GM13977 (cell line): Measurements from ENCODE around the gene ASIC5.
"Not testable (repeated sequence)": the region's sequence is repeated elsewhere in the genome, so short reads cannot be mapped to it uniquely, and the experiment has no call there.

Experiments used
- DNase-seq: peaks from one replicate; pipeline ENCODE4 v3.0.0; 2012; ENCODE audit warnings: low spot score
- in situ Hi-C: fragments of 300-500 bp; cut with MboI; formaldehyde crosslinking; loops from one replicate; pipeline ENCODE4 v1.12.0; 2022; ENCODE audit warnings: low sequenced_read_pairs, low pct_unique_long_range_greater_than_20kb, mixed read lengths, inconsistent platforms; ENCODE audit not compliant: unreplicated experiment
- TF ChIP-seq, protein P1 (sequence below): IDR thresholded peaks from 2 replicates; pipeline ENCODE4 v1.5.1; 2012; ENCODE audit warnings: mild to moderate bottlenecking, control low read depth; ENCODE audit not compliant: insufficient read depth; ENCODE audit errors: extremely low read depth, missing control alignments

ASIC5 gene

DNA sequence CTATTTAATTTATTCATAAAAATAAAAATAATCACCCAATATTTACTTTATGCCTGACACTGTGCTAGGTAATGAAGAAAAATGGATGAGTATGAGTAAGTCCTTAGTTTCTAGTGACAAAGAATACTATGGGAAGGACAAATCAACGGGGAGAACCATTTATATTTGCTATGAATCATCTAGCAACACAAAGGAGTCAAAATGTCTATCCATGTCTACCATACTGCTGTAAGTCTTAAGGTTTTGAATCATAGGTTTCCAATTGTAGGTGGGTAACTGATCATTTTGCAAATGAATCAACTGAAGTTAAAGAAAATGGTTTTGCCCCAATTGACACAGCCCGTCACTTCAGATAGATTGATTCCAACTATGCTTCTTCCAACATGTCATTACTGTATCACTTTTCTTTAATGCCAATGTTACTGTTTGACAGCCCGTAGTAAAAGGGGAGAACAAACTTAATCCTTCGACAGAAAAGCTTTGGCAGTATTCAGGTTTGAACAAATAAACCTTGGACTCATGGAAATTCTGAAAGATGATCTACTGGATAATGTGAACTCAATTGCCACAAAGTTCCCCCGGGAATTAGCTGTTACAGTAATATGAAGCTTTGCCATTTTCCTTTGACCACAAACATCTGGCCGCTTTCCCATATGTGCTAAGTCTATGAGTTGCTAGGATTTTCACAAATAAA lies 40.6 kb upstream of the ASIC5 start:
- in situ Hi-C loops = no loop called here
- DNase-seq = no peak

DNA sequence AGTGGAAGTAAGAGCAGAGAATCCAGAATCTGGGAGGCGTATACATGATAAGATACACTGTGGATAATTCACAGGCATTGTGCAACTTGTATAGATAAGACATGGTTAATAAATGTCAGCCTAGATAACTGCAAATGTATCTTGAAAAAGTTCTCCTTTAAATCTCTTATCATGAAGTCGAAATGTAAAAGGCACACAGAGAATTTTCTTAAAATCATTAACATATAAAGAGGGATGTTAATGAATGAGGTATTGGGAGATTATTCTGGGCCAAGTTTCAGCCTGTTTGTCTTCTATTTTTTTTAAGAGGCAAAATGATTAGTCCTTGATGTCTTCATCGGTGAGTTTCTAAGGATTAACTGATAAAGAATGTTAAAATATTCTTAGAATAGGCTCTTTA lies 38.3 kb upstream of the ASIC5 start:
- no peak for DNase-seq
- in situ Hi-C loops = no loop called here
- TF ChIP-seq, protein P1, sequence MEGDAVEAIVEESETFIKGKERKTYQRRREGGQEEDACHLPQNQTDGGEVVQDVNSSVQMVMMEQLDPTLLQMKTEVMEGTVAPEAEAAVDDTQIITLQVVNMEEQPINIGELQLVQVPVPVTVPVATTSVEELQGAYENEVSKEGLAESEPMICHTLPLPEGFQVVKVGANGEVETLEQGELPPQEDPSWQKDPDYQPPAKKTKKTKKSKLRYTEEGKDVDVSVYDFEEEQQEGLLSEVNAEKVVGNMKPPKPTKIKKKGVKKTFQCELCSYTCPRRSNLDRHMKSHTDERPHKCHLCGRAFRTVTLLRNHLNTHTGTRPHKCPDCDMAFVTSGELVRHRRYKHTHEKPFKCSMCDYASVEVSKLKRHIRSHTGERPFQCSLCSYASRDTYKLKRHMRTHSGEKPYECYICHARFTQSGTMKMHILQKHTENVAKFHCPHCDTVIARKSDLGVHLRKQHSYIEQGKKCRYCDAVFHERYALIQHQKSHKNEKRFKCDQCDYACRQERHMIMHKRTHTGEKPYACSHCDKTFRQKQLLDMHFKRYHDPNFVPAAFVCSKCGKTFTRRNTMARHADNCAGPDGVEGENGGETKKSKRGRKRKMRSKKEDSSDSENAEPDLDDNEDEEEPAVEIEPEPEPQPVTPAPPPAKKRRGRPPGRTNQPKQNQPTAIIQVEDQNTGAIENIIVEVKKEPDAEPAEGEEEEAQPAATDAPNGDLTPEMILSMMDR = no peak

More for the DNA sequence above, 40.6 kb upstream of the ASIC5 start:
- TF ChIP-seq, protein P1 = no peak

DNA sequence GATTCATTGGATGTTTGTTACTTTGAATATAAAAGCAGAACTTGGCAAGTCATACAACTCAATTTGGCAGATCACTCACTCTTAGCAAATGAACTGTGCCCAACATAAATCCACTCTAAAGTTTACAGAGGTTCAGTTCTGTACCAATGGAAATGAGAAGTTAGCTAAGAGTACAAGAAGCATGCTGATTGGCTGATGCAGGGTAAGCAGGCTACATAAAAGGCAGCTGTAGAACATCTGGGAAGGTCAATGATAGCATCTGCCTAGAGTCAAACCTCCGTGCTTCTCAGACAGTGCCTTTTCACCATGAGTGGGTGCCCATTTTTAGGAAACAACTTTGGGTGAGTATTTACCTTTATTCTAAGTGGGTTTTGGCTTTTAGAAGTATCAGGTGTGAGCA lies 37.4 kb upstream of the ASIC5 start, which contains the start of gene TDO2:
TDO2 (plus strand) TSS at position 244 of the 400 bp plus-strand sequence; CDS start at position 307, 63 bp downstream.
- TF ChIP-seq, protein P1 = no peak
- in situ Hi-C loops = no loop called here
- DNase-seq = no peak

DNA sequence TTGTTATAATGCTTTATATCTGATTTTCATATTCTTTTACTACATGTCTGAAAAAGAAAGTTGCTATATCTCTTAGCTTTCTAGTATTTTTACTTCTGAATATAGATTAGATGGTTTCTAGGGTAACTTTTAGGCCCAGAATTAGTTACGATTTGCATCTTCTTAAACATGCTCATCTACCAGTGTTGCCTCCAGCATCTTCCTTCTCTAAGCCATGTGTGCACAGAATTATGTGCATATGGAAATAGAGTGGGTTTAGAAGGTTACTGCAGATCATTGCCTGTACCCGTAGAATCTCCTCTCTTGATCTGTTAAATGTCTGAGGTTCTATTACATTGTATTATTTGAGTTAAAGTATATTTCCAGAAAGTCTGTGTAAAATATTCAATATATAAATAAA lies 34.9 kb upstream of the ASIC5 start:
- TF ChIP-seq, protein P1 = no peak
- in situ Hi-C loops = no loop called here

DNA sequence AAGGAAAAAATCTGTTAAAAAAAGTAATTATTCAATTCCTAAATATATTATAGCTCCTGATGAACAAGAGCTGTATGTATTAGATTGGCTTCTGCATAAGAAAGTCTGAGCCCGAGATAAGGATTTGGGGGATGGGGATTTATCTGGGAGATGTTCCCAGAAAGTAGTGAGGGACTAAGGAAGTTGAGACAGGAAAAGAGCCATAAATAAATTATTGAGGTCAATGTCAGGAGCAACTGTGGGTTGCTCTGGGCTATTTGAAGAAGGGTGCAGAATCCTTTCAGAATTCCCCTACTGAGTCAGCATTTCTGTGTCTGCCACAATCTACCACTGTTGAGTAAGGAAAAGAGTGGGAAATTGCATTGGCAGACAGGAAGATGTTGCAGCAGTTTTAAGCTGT lies 34.3 kb upstream of the ASIC5 start:
- no peak for DNase-seq

More for the DNA sequence above, 34.9 kb upstream of the ASIC5 start:
- no peak for DNase-seq

DNA sequence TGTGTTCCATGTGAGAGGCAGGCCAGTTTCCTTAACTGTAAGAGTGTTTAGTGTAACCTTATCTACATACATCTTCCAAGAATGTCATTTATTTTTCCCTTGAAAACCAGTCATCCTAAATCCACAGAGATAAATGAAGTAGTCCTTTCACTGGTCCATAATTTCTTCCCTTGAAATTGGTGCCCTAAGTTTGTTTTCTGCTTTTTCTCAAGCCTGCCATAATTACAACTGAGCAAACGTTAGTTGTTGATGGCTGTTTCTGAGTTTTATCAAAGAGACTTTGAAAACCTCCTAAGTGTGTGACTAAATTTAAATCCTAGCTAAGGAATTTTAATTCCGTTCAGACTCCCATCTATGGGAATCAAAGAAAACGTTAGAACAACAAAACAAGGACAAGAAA lies 33.8 kb upstream of the ASIC5 start:
- TF ChIP-seq, protein P1 = no peak
- no peak for DNase-seq
- in situ Hi-C loops = no loop called here

More for the DNA sequence above, 34.3 kb upstream of the ASIC5 start:
- TF ChIP-seq, protein P1 = no peak
- in situ Hi-C loops = no loop called here

DNA sequence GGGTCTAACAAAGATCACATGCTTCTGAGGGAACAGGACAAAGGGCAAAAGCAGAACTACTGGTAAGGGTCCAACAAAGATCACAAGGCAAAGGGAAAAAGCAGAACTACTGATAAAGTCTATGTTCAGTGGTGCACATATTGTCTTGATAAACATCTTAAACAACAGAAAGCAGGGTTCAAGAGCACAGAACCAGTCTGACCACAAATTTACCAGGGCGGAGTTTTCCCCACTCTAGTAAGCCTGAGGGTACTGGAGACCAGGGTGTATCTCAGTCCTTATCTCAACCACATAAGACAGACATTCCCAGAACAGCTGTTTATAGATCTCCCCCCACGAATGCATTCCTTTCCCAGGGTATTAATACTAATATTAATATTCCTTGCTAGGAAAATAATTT lies 32.3 kb upstream of the ASIC5 start:
- DNase-seq, in situ Hi-C loops: not testable (repeated sequence)
